HG03103 (cell line): ENCODE results near the gene SPATA17.

ENCODE experiments used
- ATAC-seq: cut with Tn5 transposase; IDR thresholded peaks from one replicate; pipeline ENCODE4 v1.9.1; 2021; ENCODE audit warnings: low read depth; ENCODE audit not compliant: unreplicated experiment

SPATA17 gene

DNA sequence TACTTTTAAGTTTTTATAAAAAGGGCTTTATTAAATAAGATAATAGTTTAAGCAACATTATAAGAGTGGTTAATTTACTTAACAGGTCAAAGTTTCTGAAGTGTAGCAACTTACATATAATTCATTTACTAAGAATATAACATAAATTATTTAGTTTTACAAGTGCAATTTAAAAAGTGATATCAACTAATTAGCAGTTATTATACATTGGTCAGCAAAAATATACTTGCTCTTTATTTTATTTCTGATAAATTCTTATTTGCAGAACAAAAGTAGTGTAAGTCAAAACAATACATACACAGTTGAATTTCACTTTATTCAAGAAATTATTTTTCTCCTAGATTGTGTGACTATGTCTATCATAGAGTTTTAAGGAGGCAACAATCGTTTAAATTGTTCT, 215.6 kb downstream of the SPATA17 start:
- no peak for ATAC-seq

- ATAC-seq = no peak
These were observed 216.5 kb downstream of the SPATA17 start for GRCh38 chr1:217847643-217848042.

DNA sequence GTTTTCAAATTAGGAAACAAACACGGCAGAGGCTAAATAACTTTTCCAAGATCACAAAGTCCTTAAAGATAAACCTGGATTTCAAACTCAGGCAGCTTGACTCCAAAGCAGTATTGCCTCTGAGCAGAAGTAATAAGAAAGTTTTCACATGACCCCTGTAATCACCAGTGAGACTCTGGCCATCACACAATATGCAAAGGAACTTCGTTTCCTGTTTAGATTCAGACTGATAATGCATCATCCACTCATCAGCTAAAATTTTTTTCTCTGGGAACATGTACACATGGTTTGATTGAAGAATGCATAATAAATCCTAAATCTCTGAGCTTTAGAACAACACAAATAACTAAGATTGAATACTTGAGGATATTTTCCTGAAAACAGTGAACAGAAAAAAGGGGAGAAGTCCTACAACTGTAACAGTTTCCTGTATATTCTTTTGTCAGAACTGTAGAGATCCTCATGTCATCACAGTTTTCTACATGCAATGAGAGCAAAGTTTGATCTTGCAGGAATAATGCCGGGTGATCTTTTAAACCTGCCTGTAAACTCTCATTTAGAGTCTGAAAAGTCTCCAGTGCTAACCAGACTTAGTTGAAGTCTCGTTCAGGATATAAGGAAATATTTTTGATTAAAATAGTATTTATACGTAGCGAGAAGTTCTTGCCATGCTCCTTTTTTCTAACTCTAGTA, 225.3 kb downstream of the SPATA17 start:
- no peak for ATAC-seq

DNA sequence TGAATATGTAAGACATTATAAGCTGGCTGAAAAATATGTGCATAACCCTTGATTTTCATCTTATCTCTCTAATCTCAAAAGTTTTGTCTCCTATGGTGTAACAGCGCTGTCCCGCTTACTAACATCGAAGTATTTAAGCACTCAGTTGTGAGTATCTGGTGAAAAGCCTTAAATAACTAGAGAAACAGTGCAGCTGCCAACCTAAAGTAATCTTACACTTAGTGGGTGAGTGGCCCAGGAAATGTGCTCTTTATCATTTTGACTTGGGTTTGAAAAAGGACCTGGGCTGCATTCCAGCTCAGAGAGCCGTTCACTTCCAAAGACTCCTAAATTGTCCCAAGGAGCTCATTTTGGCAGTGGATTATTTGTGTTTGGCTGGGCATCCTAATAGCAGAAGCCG, 225.9 kb downstream of the SPATA17 start:
- no peak for ATAC-seq

DNA sequence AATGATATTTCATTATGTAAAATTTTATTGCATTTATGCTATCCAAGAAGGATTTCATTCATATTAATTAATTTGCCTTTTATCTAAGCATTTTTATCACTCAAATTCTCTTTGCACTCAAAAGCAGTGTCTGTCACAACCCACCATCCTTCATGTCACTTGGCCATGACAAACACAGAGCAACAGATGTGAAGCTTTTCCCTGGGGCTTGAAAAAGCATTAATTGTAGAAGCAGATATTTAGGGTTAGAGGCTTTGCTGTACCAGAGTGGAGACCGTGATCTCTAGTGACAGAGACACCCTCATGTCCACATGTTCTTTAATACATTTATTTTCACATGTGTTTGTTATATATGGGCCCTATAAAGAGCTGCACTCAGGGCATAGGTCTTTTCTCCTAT, 230.5 kb downstream of the SPATA17 start:
- no peak for ATAC-seq

- ATAC-seq = no peak
These were observed 236.4 kb downstream of the SPATA17 start for GRCh38 chr1:217867446-217867995.

DNA sequence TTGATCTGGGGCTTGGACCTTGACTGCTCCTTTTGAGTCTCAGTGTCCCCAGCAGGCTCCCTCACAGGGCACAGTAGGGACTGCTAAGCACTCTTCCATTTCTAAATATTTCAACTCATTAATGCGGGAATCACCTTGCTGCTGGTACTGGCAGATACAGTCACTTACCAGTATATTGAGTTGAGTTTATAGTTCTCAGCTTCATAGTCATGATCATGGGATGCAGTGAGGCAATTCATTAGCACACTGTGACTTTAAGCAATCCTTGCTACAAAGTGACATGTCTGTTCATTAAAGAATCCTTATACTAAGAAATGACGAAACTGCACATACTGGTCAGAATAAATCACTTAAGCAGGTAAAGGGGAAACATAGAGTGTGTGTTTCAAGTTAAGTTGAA, 240.8 kb downstream of the SPATA17 start:
- ATAC-seq = no peak

DNA sequence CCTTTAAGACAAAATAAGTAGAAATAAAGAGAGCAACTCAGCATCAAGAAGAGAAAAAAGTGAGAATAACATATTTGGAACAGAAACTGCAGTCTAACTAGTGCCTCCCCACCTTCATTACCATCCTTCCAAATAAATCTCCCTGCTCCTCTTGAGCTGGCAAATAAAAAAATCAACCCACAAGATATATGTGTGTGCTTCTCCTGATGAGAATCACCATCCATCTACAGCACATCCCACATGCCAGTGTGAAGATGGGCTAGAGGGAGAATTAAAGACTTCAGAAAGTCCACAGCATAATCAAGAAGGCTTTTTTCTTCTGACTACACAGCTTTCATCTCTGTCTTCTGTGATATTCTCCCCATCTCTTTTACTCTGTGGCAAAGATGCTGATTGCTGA, 244.1 kb downstream of the SPATA17 start:
- no peak for ATAC-seq

DNA sequence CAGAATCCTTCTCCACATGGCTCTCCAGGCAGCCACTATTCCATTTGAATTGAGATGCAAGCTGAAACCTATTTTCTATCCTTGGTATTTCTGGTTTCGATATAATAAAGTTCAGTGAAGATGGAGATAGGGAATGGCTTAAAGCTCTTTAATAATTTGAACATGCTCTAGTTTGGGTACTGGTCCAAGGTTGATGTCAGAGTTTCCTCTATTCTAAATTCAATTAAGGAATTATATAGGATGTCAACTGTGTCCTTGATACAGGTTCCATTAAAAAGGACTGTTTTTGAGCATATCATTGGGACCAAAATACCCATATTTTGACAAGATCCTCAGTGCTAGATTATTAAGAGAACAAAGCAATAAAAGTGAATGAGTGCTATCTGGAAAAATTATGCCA, 245.3 kb downstream of the SPATA17 start:
- no peak for ATAC-seq

DNA sequence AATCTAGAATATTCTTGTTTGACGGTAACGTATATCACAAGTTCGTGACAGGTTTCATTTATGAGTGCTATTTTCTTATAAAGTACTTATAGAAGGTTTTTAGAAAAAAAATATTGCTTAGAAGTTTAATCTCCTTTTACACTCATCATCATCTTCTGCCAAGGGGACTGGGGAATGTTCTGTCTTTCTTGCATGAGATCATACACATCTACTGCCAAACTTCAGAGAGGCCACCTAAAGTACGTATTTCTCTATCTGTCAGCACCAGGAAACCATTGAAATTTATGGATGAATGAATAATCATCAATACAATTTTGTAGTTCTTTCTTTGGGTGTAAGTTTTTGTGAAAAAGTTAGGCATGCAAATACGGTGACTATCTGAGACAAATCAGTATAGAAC, 245.8 kb downstream of the SPATA17 start:
- ATAC-seq = no peak

- no peak for ATAC-seq
These were observed 250.0 kb downstream of the SPATA17 start for GRCh38 chr1:217881131-217881543.

- ATAC-seq = no peak
These were observed 250.6 kb downstream of the SPATA17 start for GRCh38 chr1:217881607-217882332.

DNA sequence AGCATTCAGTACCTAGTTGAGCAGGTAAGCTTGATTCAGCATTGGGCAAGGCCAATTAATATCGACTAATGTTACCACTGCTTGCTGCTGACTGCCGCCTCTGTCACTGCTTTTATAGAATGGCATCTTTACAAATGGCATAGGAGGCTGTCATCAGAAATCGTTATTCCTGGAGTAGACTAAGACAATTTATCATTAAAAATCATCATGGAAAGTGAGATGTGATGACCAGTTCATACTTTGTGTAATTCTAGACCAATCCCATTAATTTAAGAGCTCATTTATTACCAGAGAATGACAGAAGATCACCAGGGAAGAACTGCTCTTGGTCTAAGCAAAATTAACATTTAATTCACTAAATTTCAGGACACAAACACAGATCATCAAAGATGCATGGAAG, 254.0 kb downstream of the SPATA17 start:
- no peak for ATAC-seq

GRCh38 chr1:217888328-217888727, 257.2 kb downstream of the SPATA17 start:
- no peak for ATAC-seq

- ATAC-seq = no peak
These were observed 258.3 kb downstream of the SPATA17 start for GRCh38 chr1:217889401-217889800.

DNA sequence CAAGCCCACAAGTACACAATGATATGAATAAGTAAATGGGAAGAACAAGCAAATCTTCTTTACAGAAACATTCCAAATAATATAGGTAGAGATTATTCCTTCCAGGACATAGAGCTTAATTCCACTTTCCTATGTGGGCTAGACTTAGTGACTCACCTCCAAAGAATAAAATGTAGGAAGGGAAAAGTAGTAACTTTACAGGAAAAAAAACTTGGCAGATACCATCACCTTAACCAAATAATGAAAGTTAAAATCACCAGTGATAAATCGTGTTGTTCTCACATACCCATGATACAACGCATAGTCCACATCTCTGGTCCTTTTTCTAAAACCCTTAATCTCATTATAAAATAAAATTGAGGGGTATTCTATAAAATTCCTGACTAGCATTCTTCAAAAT, 260.8 kb downstream of the SPATA17 start:
- no peak for ATAC-seq

DNA sequence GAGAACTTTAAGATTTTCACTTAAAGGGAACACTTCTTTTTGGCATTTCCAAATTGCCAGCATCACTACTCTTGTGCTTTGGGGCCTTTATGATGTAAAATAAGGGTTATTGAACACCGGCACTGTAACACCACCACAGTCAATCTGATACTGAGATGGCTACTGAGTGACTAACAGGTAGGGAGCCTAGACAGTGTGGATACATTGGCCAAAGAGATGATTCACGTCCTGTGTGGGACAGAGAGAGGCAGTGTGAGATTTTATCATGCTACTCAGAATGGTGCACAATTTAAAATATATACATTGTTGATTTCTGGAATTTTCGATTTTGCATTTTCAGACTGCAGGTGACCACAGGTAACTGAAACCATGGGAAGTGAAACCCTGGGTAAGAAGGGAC, 261.6 kb downstream of the SPATA17 start:
- ATAC-seq = no peak

DNA sequence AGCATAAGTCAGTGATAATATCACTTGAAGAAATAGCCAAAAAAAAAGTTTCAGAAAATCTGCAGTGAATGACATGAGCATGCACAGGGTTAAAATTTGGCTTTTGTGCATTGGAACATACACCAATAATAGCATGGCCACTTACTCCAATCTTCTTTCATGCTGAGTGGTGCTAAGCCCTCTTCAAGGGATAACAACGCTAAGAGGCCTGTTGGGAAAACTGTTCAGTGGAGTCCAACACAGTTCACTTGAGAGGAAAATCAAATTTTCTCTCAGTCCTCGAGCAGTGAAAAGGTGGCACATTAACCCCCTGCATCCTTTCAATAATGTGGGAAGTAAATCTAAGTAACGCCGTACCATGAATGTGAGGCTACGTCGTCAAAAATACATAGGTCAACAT, 264.7 kb downstream of the SPATA17 start:
- no peak for ATAC-seq

DNA sequence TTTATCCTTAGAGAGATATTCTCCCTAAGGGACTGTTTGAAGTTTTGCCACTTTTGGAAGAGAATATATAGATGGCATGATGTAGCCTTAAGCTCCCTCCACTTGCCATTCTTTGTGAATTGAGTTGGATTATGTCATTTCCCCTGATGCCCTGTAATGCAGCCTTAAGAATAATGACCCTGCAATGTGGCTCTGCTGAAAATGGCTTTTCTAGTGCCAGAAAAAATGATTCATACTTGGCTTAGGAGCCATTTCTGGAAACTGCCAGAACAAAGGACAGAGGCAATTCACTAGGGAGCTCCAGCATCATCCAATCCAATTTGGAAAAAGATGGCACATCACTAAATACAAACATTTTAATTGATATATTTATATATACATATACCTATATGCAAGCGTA, 265.3 kb downstream of the SPATA17 start:
- no peak for ATAC-seq

- no peak for ATAC-seq
These were observed 266.0 kb downstream of the SPATA17 start for GRCh38 chr1:217897100-217897499.

DNA sequence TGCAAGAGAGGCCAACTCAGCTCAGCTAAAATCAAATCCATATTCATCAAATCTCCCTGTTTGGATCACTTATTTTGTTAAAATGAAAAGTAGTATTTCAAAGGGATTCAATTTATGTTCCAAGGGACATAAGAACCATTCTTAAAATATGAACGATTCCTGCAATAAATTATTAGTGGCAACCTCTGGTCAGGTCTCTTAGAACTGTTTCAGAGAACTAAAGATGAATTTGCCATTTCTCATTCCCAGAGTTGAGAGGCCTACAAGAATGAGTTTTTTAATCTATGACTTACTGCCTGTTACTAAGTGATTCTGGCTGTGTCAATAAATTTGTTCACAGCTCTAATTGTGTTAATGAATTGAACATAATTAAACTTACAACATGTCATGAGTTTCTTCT, 268.5 kb downstream of the SPATA17 start:
- no peak for ATAC-seq

- no peak for ATAC-seq
These were observed 276.4 kb downstream of the SPATA17 start for GRCh38 chr1:217907504-217907903.
